DOHH2 (cell line): ENCODE data around the gene ARHGEF7.

Experiments used
- H3F3A ChIP-seq: fragments of 200-600 bp; sonication (generic), shearing (Covaris generic); 2 replicates; pipeline ENCODE4 v1.6.0; 2016; ENCODE audit warnings: antibody characterized with exemption, mild to moderate bottlenecking; ENCODE audit not compliant: control insufficient read depth, insufficient read depth
- H3K27ac ChIP-seq: fragments of 200-600 bp; sonication (generic); 2 replicates; pipeline ENCODE4 v1.5.1; 2014; ENCODE audit warnings: low read depth, mild to moderate bottlenecking, low read length, moderate library complexity
- H3K27me3 ChIP-seq: fragments of 200-600 bp; sonication (generic); 2 replicates; pipeline ENCODE4 v1.6.1; 2014; ENCODE audit warnings: mild to moderate bottlenecking, low read length, mixed read lengths; ENCODE audit not compliant: control insufficient read depth
- H3K36me3 ChIP-seq: fragments of 200-600 bp; sonication (generic); 2 replicates; pipeline ENCODE4 v1.6.1; 2014; ENCODE audit warnings: mild to moderate bottlenecking, low read length, moderate library complexity, mixed read lengths; ENCODE audit not compliant: control insufficient read depth
- H3K4me1 ChIP-seq: fragments of 200-600 bp; sonication (generic); 2 replicates; pipeline ENCODE4 v1.6.1; 2014; ENCODE audit warnings: mild to moderate bottlenecking, low read length, mixed read lengths; ENCODE audit not compliant: control insufficient read depth
- H3K4me2 ChIP-seq: fragments of 200-600 bp; sonication (generic); 2 replicates; pipeline ENCODE4 v1.6.0; 2014; ENCODE audit warnings: mild to moderate bottlenecking, low read length, moderate library complexity
- H3K4me3 ChIP-seq: fragments of 200-600 bp; sonication (generic); 2 replicates; pipeline ENCODE4 v1.5.1; 2014; ENCODE audit warnings: mild to moderate bottlenecking, low read length, mixed read lengths
- H3K79me2 ChIP-seq: fragments of 200-600 bp; sonication (generic); 2 replicates; pipeline ENCODE4 v1.6.1; 2014; ENCODE audit warnings: mild to moderate bottlenecking, low read length, mixed read lengths; ENCODE audit not compliant: control insufficient read depth
- H3K9me2 ChIP-seq: fragments of 200-600 bp; sonication (generic); replicated peaks from 2 replicates; pipeline ENCODE4 v1.6.1; 2014; ENCODE audit warnings: mild to moderate bottlenecking, low read length, mixed read lengths; ENCODE audit not compliant: control insufficient read depth
- H3K9me3 ChIP-seq: fragments of 200-600 bp; sonication (generic); 2 replicates; pipeline ENCODE4 v1.6.1; 2014; ENCODE audit warnings: antibody characterized with exemption, low read length, mixed read lengths; ENCODE audit not compliant: control insufficient read depth, insufficient read depth
- H4K20me1 ChIP-seq: fragments of 200-600 bp; sonication (generic); 2 replicates; pipeline ENCODE4 v1.6.0; 2014; ENCODE audit warnings: low read depth, mild to moderate bottlenecking, antibody characterized with exemption, low read length, moderate library complexity; ENCODE audit not compliant: control insufficient read depth, insufficient read depth
- EZH2phosphoT487 ChIP-seq: fragments of 200-600 bp; sonication (generic); IDR thresholded peaks from 2 replicates; pipeline ENCODE4 v1.6.1; 2017; ENCODE audit warnings: borderline replicate concordance, mild to moderate bottlenecking, antibody characterized with exemption, low read length, moderate library complexity, mixed read lengths
- TF ChIP-seq, protein P1 (sequence below): fragments of 200-600 bp; sonication (generic); IDR thresholded peaks from one replicate; pipeline ENCODE4 v1.5.1; 2014; ENCODE audit warnings: antibody characterized with exemption, mild to moderate bottlenecking, low read depth, low read length; ENCODE audit not compliant: poor library complexity, severe bottlenecking

Gene ARHGEF7

DNA sequence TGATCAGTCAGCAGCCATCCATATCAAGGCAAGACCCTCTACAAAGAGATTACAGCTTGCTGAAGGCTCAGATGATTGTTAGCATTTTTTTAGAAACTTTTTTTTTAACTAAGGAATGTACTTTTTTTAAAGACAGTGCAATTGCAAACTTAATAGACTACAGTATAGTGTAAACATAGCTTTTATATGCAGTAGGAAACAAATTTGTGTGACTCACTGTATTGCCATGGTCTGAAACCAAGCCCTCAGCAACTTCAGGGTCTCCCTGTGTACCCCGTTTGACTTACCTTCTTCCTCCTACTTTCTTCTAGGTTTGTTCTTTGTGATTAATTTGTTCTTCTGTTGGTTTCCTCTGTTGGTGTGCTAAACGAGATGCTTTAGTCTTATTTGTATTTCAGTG, 112.3 kb downstream of the ARHGEF7 start:
- peaks cover 100% of the 10 kb centered on the region for H3K79me2 ChIP-seq
- no peaks in the 10 kb centered on the region for H3K4me1 ChIP-seq
- H3K27me3 ChIP-seq, result no peaks in the 10 kb centered on the region
- no peak overlapping the region for H3K27ac ChIP-seq
- H3K36me3 ChIP-seq, result peaks cover 89% of the 10 kb centered on the region
- H3K9me2 ChIP-seq, result no peaks in the 10 kb centered on the region
- no peak overlapping the region for H3K4me3 ChIP-seq
- peaks cover 39% of the 10 kb centered on the region for H4K20me1 ChIP-seq
- H3K9me3 ChIP-seq, result no peaks in the 10 kb centered on the region
- 0 out of 2 replicates have a peak, but pooled peaks cover 3% of the 10 kb centered on the region for H3F3A ChIP-seq
- no peak overlapping the region for H3K4me2 ChIP-seq
- TF ChIP-seq, protein P1, sequence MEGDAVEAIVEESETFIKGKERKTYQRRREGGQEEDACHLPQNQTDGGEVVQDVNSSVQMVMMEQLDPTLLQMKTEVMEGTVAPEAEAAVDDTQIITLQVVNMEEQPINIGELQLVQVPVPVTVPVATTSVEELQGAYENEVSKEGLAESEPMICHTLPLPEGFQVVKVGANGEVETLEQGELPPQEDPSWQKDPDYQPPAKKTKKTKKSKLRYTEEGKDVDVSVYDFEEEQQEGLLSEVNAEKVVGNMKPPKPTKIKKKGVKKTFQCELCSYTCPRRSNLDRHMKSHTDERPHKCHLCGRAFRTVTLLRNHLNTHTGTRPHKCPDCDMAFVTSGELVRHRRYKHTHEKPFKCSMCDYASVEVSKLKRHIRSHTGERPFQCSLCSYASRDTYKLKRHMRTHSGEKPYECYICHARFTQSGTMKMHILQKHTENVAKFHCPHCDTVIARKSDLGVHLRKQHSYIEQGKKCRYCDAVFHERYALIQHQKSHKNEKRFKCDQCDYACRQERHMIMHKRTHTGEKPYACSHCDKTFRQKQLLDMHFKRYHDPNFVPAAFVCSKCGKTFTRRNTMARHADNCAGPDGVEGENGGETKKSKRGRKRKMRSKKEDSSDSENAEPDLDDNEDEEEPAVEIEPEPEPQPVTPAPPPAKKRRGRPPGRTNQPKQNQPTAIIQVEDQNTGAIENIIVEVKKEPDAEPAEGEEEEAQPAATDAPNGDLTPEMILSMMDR, result no peak

DNA sequence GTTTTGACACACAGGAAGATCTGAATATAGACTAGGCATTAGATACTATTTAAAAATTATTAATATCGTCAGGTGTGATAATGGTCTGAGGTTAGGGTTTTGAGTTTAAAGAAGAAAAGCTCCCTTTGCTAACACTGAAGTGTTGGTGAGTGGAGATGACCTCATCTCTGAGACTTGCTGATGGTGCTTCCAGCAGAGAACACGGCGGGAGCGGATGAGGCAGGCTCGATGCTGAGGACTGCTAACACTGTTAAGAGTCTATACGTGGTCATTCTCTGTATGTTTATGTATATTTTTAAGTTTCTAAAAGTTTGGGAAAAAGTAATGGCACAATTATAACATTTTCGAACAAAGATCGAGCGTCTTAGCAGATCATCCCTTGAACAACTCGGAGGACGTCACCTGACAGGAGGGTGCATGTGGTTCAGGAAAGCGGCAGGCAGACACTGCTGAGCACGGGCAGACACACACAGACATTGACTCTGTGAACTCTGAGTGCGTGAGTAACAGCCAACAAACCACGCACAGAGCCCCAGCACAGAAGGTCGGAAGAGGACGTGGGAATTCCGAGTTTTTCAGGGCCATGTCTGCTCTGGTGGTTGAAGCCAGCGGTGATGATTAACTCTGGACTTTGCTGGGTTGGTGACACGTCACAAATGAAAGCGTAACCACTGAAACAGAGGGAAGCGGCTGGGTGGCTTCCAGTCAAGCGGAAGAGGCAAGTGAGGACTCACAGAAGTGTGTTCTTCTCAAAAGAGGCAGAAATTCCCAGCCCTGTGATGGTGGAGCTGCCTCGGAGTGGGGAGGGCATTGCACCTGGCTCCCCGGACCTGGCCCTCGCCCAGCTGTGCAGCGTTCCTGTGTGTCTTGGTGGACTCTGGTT, 113.4 kb downstream of the ARHGEF7 start:
- Histone ChIP-seq H3F3A (no peaks in the 10 kb centered on the region), H3K9me3 (no peaks in the 10 kb centered on the region), H3K4me2 (no peak overlapping the region), H4K20me1 (peaks cover 42% of the 10 kb centered on the region), H3K79me2 (peaks cover 99% of the 10 kb centered on the region), H3K9me2 (no peaks in the 10 kb centered on the region), H3K4me3 (no peak overlapping the region), H3K27ac (no peak overlapping the region), H3K4me1 (no peaks in the 10 kb centered on the region), H3K36me3 (peaks cover 92% of the 10 kb centered on the region), H3K27me3 (no peaks in the 10 kb centered on the region)
- TF ChIP-seq EZH2phosphoT487, result no peak
- TF ChIP-seq, protein P1, result no peak

DNA sequence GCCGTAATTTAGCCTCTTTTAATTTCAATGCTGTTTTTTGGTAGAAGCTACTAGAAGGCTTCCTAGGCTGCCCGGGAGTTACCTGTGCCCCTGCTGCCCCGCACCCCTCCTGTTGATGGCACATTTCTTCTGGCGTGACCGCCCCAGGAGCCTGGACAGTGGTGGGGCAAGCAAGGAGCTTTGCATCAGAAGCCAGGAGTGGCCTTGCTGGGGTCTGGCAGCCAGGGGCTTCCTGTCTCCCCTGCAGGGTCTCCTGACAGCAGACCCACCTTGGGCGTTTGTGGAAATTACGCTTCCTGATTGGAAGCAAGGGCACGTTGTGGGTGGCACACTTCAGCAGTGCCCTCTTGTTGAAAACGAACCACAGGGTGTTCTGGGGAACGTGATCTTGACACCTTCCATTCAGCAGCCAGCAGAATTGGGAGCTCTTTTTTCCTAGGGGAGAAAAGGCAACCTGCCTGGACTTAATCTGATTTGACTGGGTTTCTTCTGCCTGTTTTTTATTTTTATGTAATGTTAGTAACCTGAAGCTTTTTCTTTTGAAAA, 115.3 kb downstream of the ARHGEF7 start:
- Histone ChIP-seq H3K79me2 (peaks cover 97% of the 10 kb centered on the region), H3F3A (peaks cover 3% of the 10 kb centered on the region; the same call in 1 of the 2 replicates), H3K4me3 (no peak overlapping the region), H4K20me1 (peaks cover 29% of the 10 kb centered on the region), H3K36me3 (peaks cover 98% of the 10 kb centered on the region), H3K4me1 (no peaks in the 10 kb centered on the region), H3K9me2 (no peaks in the 10 kb centered on the region), H3K27ac (no peak overlapping the region), H3K27me3 (no peaks in the 10 kb centered on the region), H3K9me3 (no peaks in the 10 kb centered on the region), H3K4me2 (no peak overlapping the region)
- TF ChIP-seq EZH2phosphoT487, result no peak
- TF ChIP-seq, protein P1, result no peak
